Measurements from ENCODE around the gene DYNLT2B.

- no peak for TF ChIP-seq POLR2A (IDR thresholded peaks at IDR 0.05)
- no peak for TF ChIP-seq CTCF (IDR thresholded peaks at IDR 0.05)
- TF ChIP-seq POLR2AphosphoS5 (IDR thresholded peaks at IDR 0.05), result no peak
Measured at GRCh38 chr3:196263819-196264218, 54.2 kb downstream of the DYNLT2B start.

Data from stomach (tissue), 4 donors.